Measurements from ENCODE around the gene ENTREP3.
"Not testable (repeated sequence)": the region's sequence is repeated elsewhere in the genome, so short reads cannot be mapped to it uniquely, and the experiment has no call there.

The ENTREP3 gene

GRCh38 chr1:155297384-155297783 is 42.1 kb upstream of the ENTREP3 start:
- TF ChIP-seq CTCF (IDR thresholded peaks at IDR 0.05; ENCODE audit: low read depth, low read length) = no peak
- Histone ChIP-seq H3K4me1 (no peaks in the 10 kb centered on the region), H3K36me3 (no peaks in the 10 kb centered on the region), H3K4me3 (ENCODE audit: low read depth, low read length) (no peak overlapping the region), H3K27me3 (no peaks in the 10 kb centered on the region), H3K9me3 (no peaks in the 10 kb centered on the region)
- DNase-seq = no peak

GRCh38 chr1:155296661-155297060 is 41.4 kb upstream of the ENTREP3 start:
- Histone ChIP-seq H3K4me1 (no peaks in the 10 kb centered on the region), H3K27me3 (no peaks in the 10 kb centered on the region), H3K9me3 (no peaks in the 10 kb centered on the region), H3K36me3 (no peaks in the 10 kb centered on the region), H3K4me3 (ENCODE audit: low read depth, low read length) (no peak overlapping the region)
- no peak for TF ChIP-seq CTCF (IDR thresholded peaks at IDR 0.05; ENCODE audit: low read depth, low read length)
- DNase-seq = no peak

GRCh38 chr1:155295942-155296267 is 40.6 kb upstream of the ENTREP3 start:
- Histone ChIP-seq H3K27me3 (no peaks in the 10 kb centered on the region), H3K4me3 (ENCODE audit: low read depth, low read length) (no peak overlapping the region)

GRCh38 chr1:155295183-155295941 is 40.1 kb upstream of the ENTREP3 start:
- TF ChIP-seq CTCF (IDR thresholded peaks at IDR 0.05; ENCODE audit: low read depth, low read length) = no peak
- no peak for DNase-seq
- H3K4me3 ChIP-seq (ENCODE audit: low read depth, low read length) = no peak overlapping the region
- H3K27me3 ChIP-seq = no peaks in the 10 kb centered on the region
- no peaks in the 10 kb centered on the region for H3K4me1 ChIP-seq
- no peaks in the 10 kb centered on the region for H3K36me3 ChIP-seq
- H3K9me3 ChIP-seq = no peaks in the 10 kb centered on the region

More at GRCh38 chr1:155295942-155296267, 40.6 kb upstream of the ENTREP3 start:
- no peaks in the 10 kb centered on the region for H3K36me3 ChIP-seq
- no peak for DNase-seq
- no peaks in the 10 kb centered on the region for H3K4me1 ChIP-seq
- H3K9me3 ChIP-seq = no peaks in the 10 kb centered on the region
- no peak for TF ChIP-seq CTCF (IDR thresholded peaks at IDR 0.05; ENCODE audit: low read depth, low read length)

GRCh38 chr1:155294520-155295182 is 39.4 kb upstream of the ENTREP3 start:
- DNase-seq = no peak
- no peaks in the 10 kb centered on the region for H3K27me3 ChIP-seq
- no peaks in the 10 kb centered on the region for H3K9me3 ChIP-seq
- no peak overlapping the region for H3K4me3 ChIP-seq (ENCODE audit: low read depth, low read length)
- H3K4me1 ChIP-seq = no peaks in the 10 kb centered on the region
- no peaks in the 10 kb centered on the region for H3K36me3 ChIP-seq
- TF ChIP-seq CTCF (IDR thresholded peaks at IDR 0.05; ENCODE audit: low read depth, low read length) = no peak

GRCh38 chr1:155293086-155293749 is 37.9 kb upstream of the ENTREP3 start:
- no peaks in the 10 kb centered on the region for H3K9me3 ChIP-seq
- no peaks in the 10 kb centered on the region for H3K4me1 ChIP-seq
- no peak for DNase-seq
- H3K27me3 ChIP-seq = no peaks in the 10 kb centered on the region
- H3K36me3 ChIP-seq = no peaks in the 10 kb centered on the region
- no peak for TF ChIP-seq CTCF (IDR thresholded peaks at IDR 0.05; ENCODE audit: low read depth, low read length)
- H3K4me3 ChIP-seq (ENCODE audit: low read depth, low read length) = no peak overlapping the region

GRCh38 chr1:155291006-155291405 is 35.7 kb upstream of the ENTREP3 start:
- not testable (repeated sequence) for H3K9me3 ChIP-seq; H3K4me1 ChIP-seq; H3K27me3 ChIP-seq; H3K36me3 ChIP-seq; H3K4me3 ChIP-seq (ENCODE audit: low read depth, low read length); DNase-seq
